ENCODE measurements around the gene NUS1.
"Not testable (repeated sequence)": the region's sequence is repeated elsewhere in the genome, so short reads cannot be mapped to it uniquely, and the experiment has no call there.

NUS1 gene

DNA sequence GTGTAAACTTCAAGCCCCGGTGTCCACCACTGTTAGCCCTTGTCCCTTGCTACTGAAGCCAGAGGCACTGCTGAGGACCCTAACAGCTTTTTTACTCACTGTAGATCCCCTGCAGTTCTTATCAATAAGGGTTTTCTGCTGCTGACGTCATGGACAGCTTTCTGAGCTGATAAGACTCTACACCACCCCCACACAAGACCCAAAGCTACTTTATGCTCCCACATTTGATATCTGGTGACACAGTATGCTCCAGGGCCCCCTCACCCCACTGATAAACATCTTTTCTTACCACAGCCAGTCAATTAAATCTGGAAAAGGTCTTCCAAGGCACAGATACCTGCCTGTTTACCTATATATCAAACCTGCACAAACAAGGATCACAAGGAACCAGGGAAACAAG lies 65.3 kb downstream of the NUS1 start:
- TF ChIP-seq CTCF (IDR thresholded peaks at IDR 0.05; ENCODE audit: extremely low read depth, insufficient read depth, missing control alignments) = no peak
- in situ Hi-C loops (cut with MboI; ENCODE audit: low pct_unique_long_range_greater_than_20kb, low sequenced_read_pairs, unreplicated experiment) = no loop called here
- DNase-seq (ENCODE audit: low spot score) = no peak

DNA sequence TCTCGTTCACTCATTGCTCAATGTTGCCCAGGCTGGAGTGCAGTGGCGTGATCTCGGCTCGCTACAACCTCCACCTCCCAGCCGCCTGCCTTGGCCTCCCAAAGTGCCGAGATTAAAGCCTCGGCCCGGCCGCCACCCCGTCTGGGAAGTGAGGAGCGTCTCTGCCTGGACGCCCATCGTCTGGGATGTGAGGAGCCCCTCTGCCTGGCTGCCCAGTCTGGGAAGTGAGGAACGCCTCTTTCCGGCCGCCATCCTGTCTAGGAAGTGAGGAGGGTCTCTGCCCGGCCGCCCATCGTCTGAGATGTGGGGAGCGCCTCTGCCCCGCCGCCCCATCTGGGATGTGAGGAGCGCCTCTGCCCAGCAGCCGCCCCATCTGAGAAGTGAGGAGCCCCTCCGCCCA lies 75.4 kb downstream of the NUS1 start:
- in situ Hi-C loops (cut with MboI; ENCODE audit: low pct_unique_long_range_greater_than_20kb, low sequenced_read_pairs, unreplicated experiment); DNase-seq (ENCODE audit: low spot score): not testable (repeated sequence)
